ENCODE measurements around the gene CXCR4. TPM values are rescaled to one million over a fixed set of nuclear protein-coding genes. Genes with fewer than 3 reads are reported as not detected.
A peak's percentile ranks its signal among the peaks of the same experiment; 100 is the strongest.

The CXCR4 gene
- total RNA-seq, 1 experiment from 2014 or later, result 1.5 TPM

- ChIA-PET CTCF (no interaction called here), POLR2A (ENCODE audit: low non-redundant PET) (no interaction called here)
- Histone ChIP-seq H3K36me3 (ENCODE audit: insufficient read depth, low read length, poor library complexity, severe bottlenecking) (no peaks in the 10 kb centered on the region), H3K4me1 (ENCODE audit: insufficient read depth, low read length, poor library complexity, severe bottlenecking) (no peaks in the 10 kb centered on the region), H3K9me3 (ENCODE audit: low read depth, low read length, poor library complexity, severe bottlenecking) (no peaks in the 10 kb centered on the region), H3K27ac (ENCODE audit: low read depth, low read length, poor library complexity, severe bottlenecking) (no peak overlapping the region), H3K27me3 (replicated peaks; ENCODE audit: insufficient read depth, low read depth, low read length, poor library complexity) (peaks cover 90% of the 10 kb centered on the region), H3K4me3 (ENCODE audit: low read depth, low read length, poor library complexity, severe bottlenecking) (no peak overlapping the region)
- intact Hi-C loops (cut with micrococcal nuclease; ENCODE audit: unreplicated experiment), result no loop called here
- no peak for DNase-seq (ENCODE audit: low spot score)
- BruUV-seq (replicated peaks), result no TSS peak
- TF ChIP-seq CTCF (conservative IDR thresholded peaks at IDR 0.05; ENCODE audit: low read depth, low read length), result no peak
- no peak for TF ChIP-seq EZH2 (IDR thresholded peaks at IDR 0.05; ENCODE audit: borderline replicate concordance, low read depth, low read length, poor library complexity, severe bottlenecking)
Measured at GRCh38 chr2:136121204-136121910, 3.4 kb upstream of the CXCR4 start.

GRCh38 chr2:136119717-136120675 lies 2.0 kb upstream of the CXCR4 start:
- intact Hi-C loops (cut with micrococcal nuclease; ENCODE audit: unreplicated experiment), result no loop called here
- POLR2A ChIA-PET (ENCODE audit: low non-redundant PET), result interaction anchor here (0.6 kb wide), 1 partner anchor 158 kb away, joined by 3 read pairs; no protein-coding TSS in a partner anchor
- H3K27me3 ChIP-seq (replicated peaks; ENCODE audit: insufficient read depth, low read depth, low read length, poor library complexity), result peaks cover 90% of the 10 kb centered on the region
- no peaks in the 10 kb centered on the region for H3K9me3 ChIP-seq (ENCODE audit: low read depth, low read length, poor library complexity, severe bottlenecking)
- CTCF ChIA-PET, result no interaction called here
- no TSS peak for BruUV-seq (replicated peaks)
- no peaks in the 10 kb centered on the region for H3K4me1 ChIP-seq (ENCODE audit: insufficient read depth, low read length, poor library complexity, severe bottlenecking)
- no peak for TF ChIP-seq CTCF (conservative IDR thresholded peaks at IDR 0.05; ENCODE audit: low read depth, low read length)
- peak; percentile 71 for TF ChIP-seq EZH2 (IDR thresholded peaks at IDR 0.05; ENCODE audit: borderline replicate concordance, low read depth, low read length, poor library complexity, severe bottlenecking)
- no peak for DNase-seq (ENCODE audit: low spot score)
- H3K36me3 ChIP-seq (ENCODE audit: insufficient read depth, low read length, poor library complexity, severe bottlenecking), result no peaks in the 10 kb centered on the region
- no peak overlapping the region for H3K27ac ChIP-seq (ENCODE audit: low read depth, low read length, poor library complexity, severe bottlenecking)
- H3K4me3 ChIP-seq (ENCODE audit: low read depth, low read length, poor library complexity, severe bottlenecking), result no peak overlapping the region

- no peak overlapping the region for H3K4me3 ChIP-seq (ENCODE audit: low read depth, low read length, poor library complexity, severe bottlenecking)
- no peak for DNase-seq (ENCODE audit: low spot score)
- ChIA-PET POLR2A (ENCODE audit: low non-redundant PET) (no interaction called here), CTCF (no interaction called here)
- no peaks in the 10 kb centered on the region for H3K4me1 ChIP-seq (ENCODE audit: insufficient read depth, low read length, poor library complexity, severe bottlenecking)
- TF ChIP-seq CTCF (conservative IDR thresholded peaks at IDR 0.05; ENCODE audit: low read depth, low read length) (no peak), EZH2 (IDR thresholded peaks at IDR 0.05; ENCODE audit: borderline replicate concordance, low read depth, low read length, poor library complexity, severe bottlenecking) (peak; percentile 13)
- H3K9me3 ChIP-seq (ENCODE audit: low read depth, low read length, poor library complexity, severe bottlenecking), result no peaks in the 10 kb centered on the region
- no peak overlapping the region for H3K27ac ChIP-seq (ENCODE audit: low read depth, low read length, poor library complexity, severe bottlenecking)
- BruUV-seq (replicated peaks), result no TSS peak
- intact Hi-C loops (cut with micrococcal nuclease; ENCODE audit: unreplicated experiment), result no loop called here
- H3K27me3 ChIP-seq (replicated peaks; ENCODE audit: insufficient read depth, low read depth, low read length, poor library complexity), result peaks cover 92% of the 10 kb centered on the region
- no peaks in the 10 kb centered on the region for H3K36me3 ChIP-seq (ENCODE audit: insufficient read depth, low read length, poor library complexity, severe bottlenecking)
Measured at GRCh38 chr2:136118819-136119716, 1.1 kb upstream of the CXCR4 start.

Data from A673 (cell line).